Transverse colon (tissue), 4 donors: ENCODE measurements around the gene ARHGAP31. TPM values are rescaled to one million over a fixed set of nuclear protein-coding genes. Genes with fewer than 3 reads are reported as not detected.

Source experiments
- DNase-seq: peaks from one replicate; pipeline ENCODE4 v3.0.0-alpha.2; 2019
- H3K27ac ChIP-seq, 4 donors: fragments of 200-600 bp; sonication (generic); 2 replicates each; pipeline ENCODE4 v1.5.1; 2016 to 2018; ENCODE audit warnings: inconsistent platforms in 4 of 4
- H3K27me3 ChIP-seq: fragments of 200-600 bp; sonication (generic); 2 replicates; pipeline ENCODE4 v1.5.1; 2017; ENCODE audit warnings: inconsistent platforms
- H3K36me3 ChIP-seq, 4 donors: fragments of 200-600 bp; sonication (generic); 2 replicates each; pipeline ENCODE4 v1.5.1; 2017 to 2019; ENCODE audit warnings: inconsistent platforms in 4 of 4
- H3K4me1 ChIP-seq, 4 donors: fragments of 200-600 bp; sonication (generic); 2 replicates each; pipeline ENCODE4 v1.5.1; 2017 to 2020; ENCODE audit warnings: inconsistent platforms in 4 of 4
- H3K4me3 ChIP-seq, 4 donors: fragments of 200-600 bp; sonication (generic); 1 replicate in 1 of 4; 2 replicates in 3 of 4; pipeline versions ENCODE4 v1.5.1 to v1.6.1; 2017 to 2019; ENCODE audit warnings: inconsistent platforms in 4 of 4
- H3K9me3 ChIP-seq, 2 donors: fragments of 200-600 bp; sonication (generic); 2 replicates each; pipeline ENCODE4 v1.5.1; 2017 to 2019; ENCODE audit warnings: inconsistent platforms in 2 of 2
- CTCF ChIP-seq, 5 experiments: fragments of 200-600 bp in 3 of 5; fragments of 450-650 bp in 2 of 5; sonication (generic) in 3 of 5; IDR thresholded peaks; 1 replicate in 2 of 5; 2 replicates in 3 of 5; pipeline ENCODE4 v1.5.1; 2016 to 2017; ENCODE audit warnings: antibody characterized with exemption in 5 of 5, inconsistent platforms in 3 of 5, mild to moderate bottlenecking in 2 of 5, moderate library complexity in 1 of 5
- EP300 ChIP-seq: sonication (generic); formaldehyde crosslinking; IDR thresholded peaks from one replicate; pipeline ENCODE4 v1.6.1; 2017; ENCODE audit warnings: antibody characterized with exemption, low read depth
- POLR2A ChIP-seq: fragments of 450-650 bp; IDR thresholded peaks from one replicate; pipeline ENCODE4 v1.6.1; 2016; ENCODE audit warnings: antibody characterized with exemption, mild to moderate bottlenecking, moderate library complexity
- POLR2AphosphoS5 ChIP-seq, 3 donors: sonication (generic); formaldehyde crosslinking; IDR thresholded peaks; one replicate each; pipeline ENCODE4 v1.6.1; 2016; ENCODE audit warnings: antibody characterized with exemption in 3 of 3
- WGBS, 2 donors: methylation state at CpG; one replicate each; pipeline ENCODE4 v1.1.5; 2018; ENCODE audit warnings: low coverage in 1 of 2; 5-methylcytosine and 5-hydroxymethylcytosine counted together
- in situ Hi-C, 4 donors: fragments of 200-750 bp; cut with MboI; loops; one replicate each; pipeline versions ENCODE4 v1.15.0 to v1.15.1; 2017; ENCODE audit warnings: low sequenced_read_pairs in 3 of 4, low pct_ligation_motif_present in 1 of 4, low pct_unique_long_range_greater_than_20kb in 1 of 4
- intact Hi-C: fragments of 100-400 bp; cut with DNase I; formaldehyde crosslinking; loops from one replicate; pipeline ENCODE4 v1.15.1; 2023; ENCODE audit warnings: low total_unique reads
- total RNA-seq, 4 donors: library from RNA; depleted of rRNA; stranded (reverse); fragments of >200 nt; gene quantifications; one replicate each; pipeline ENCODE4 v1.1.0, GENCODE V29; 2016

ARHGAP31 gene
- total RNA-seq, 4 donors from 2014 or later: 6.7 to 68.5 (median 9.6) TPM

GRCh38 chr3:119420196-119420595 is 126.0 kb downstream of the ARHGAP31 start:
- Histone ChIP-seq H3K27ac (no peak overlapping the region), H3K36me3 (no peaks in the 10 kb centered on the region), H3K9me3 (peaks cover 0 to 5% of the 10 kb centered on the region in 2 donors), H3K27me3 (no peaks in the 10 kb centered on the region), H3K4me1 (no peaks in the 10 kb centered on the region), H3K4me3 (no peak overlapping the region)
- intact Hi-C loops: no loop called here
- DNase-seq: no peak
- in situ Hi-C loops: no loop called here
- no peak for TF ChIP-seq CTCF (IDR thresholded peaks at IDR 0.05)
- no peak for TF ChIP-seq POLR2A
- 44 to 100% methylated on average over 1 to 2 of the region's 2 CpGs for WGBS, 2 donors

- Histone ChIP-seq H3K36me3 (peaks cover 0 to 47% (median 21%) of the 10 kb centered on the region in 4 donors), H3K4me1 (no peaks in the 10 kb centered on the region), H3K4me3 (no peak overlapping the region), H3K9me3 (peaks cover 37 to 54% of the 10 kb centered on the region in 2 donors), H3K27me3 (no peaks in the 10 kb centered on the region), H3K27ac (no peak overlapping the region)
- no peak for TF ChIP-seq POLR2AphosphoS5 (IDR thresholded peaks at IDR 0.05)
- TF ChIP-seq POLR2A: no peak
- TF ChIP-seq EP300: no peak
- TF ChIP-seq CTCF (IDR thresholded peaks at IDR 0.05): no peak
- in situ Hi-C loops (no loop called here), intact Hi-C loops (no loop called here)
- no peak for DNase-seq
- 93 to 100% methylated on average over 1 of the region's 1 CpG for WGBS, 2 donors
Observed at GRCh38 chr3:119427669-119428068, 133.5 kb downstream of the ARHGAP31 start.

- Histone ChIP-seq H3K9me3 (peaks cover 37 to 54% of the 10 kb centered on the region in 2 donors), H3K27me3 (no peaks in the 10 kb centered on the region), H3K36me3 (peaks cover 0 to 55% (median 26%) of the 10 kb centered on the region in 4 donors), H3K4me3 (no peak overlapping the region), H3K4me1 (no peaks in the 10 kb centered on the region), H3K27ac (no peak overlapping the region)
- DNase-seq: no peak
- in situ Hi-C loops (no loop called here), intact Hi-C loops (no loop called here)
- TF ChIP-seq POLR2A (no peak), EP300 (no peak), POLR2AphosphoS5 (IDR thresholded peaks at IDR 0.05) (no peak), CTCF (IDR thresholded peaks at IDR 0.05) (no peak)
- 95 to 100% methylated on average over 1 of the region's 1 CpG for WGBS, 2 donors
Observed at GRCh38 chr3:119428538-119428937, 134.4 kb downstream of the ARHGAP31 start.

- Histone ChIP-seq H3K36me3 (peaks cover 0 to 100% (median 46%) of the 10 kb centered on the region in 4 donors), H3K4me3 (no peak overlapping the region), H3K9me3 (peaks cover 8 to 13% of the 10 kb centered on the region in 2 donors), H3K27me3 (no peaks in the 10 kb centered on the region), H3K4me1 (no peaks in the 10 kb centered on the region), H3K27ac (no peak overlapping the region)
- DNase-seq: no peak
- 94 to 95% methylated on average over 1 to 3 of the region's 3 CpGs for WGBS, 2 donors
- TF ChIP-seq POLR2A (no peak), CTCF (IDR thresholded peaks at IDR 0.05) (no peak), POLR2AphosphoS5 (IDR thresholded peaks at IDR 0.05) (no peak), EP300 (no peak)
- in situ Hi-C loops: no loop called here
- intact Hi-C loops: no loop called here
Observed at GRCh38 chr3:119433613-119434325, 139.6 kb downstream of the ARHGAP31 start.
